ENCODE results near the gene KCNQ2.

KCNQ2 gene

DNA sequence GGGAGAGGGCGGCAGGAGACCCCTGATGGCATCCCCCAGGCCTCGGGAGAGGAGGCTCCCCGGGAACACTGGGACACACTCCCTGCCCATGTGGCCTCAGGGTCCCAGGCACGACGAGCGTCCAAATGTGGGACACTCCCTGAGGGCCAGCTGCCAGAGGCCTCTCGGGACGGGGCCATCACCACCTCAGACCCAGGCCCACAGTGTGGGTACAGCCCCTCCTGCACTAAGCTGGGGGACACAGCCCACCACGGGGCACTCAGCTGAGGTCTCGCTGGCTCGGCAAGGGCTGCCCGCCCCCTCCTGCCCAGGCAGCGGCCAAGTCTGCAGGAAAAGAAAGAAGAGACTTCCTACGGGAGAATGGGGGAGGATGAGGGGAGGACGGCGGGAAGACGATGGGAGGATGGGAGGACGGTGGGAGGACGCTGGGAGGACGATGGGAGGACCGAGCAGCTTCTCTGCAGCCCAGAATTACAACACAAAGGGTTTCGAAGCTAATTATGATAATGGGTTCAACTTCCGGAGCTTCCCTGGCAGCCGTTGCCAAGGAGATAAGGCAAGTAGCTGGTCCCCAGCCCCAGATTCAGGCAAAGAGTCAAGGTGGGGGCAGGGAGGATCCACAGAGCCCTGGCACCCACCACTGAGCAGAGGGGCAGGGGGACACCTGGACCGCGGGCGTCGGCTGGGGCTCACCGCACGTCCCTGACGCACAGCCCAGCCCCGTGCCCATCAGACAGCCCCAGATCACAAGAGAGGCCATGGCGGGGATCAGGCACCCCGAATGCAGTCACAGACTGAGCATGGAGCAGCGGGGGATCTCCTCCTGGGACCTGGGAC is 17.5 kb downstream of the KCNQ2 start:
- DNase-seq (ENCODE audit: low read depth in 2 of 2), result no peak

- no peak for DNase-seq (ENCODE audit: low read depth in 2 of 2)
Observed at GRCh38 chr20:63452821-63453523, 19.5 kb downstream of the KCNQ2 start.

DNA sequence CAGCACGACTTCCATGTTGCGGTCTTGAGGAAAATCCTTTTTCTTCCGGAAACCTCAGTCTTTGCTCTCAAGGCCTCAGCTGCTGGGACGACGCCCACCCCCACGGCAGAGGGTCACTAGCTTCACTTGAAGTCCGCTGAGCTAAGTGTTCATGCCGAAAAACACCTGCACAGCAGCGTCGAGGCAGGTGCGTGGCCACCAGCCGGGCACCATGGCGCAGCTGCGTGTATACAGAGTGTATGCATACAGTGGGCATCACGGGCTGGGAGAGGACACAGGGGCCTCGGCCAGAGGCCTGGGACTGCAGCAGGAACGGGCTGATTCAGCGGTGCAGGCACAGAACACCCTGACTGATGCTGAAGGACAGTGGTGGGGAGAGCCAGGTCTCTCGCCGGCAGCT is 20.1 kb downstream of the KCNQ2 start:
- no peak for DNase-seq (ENCODE audit: low read depth in 2 of 2)

DNA sequence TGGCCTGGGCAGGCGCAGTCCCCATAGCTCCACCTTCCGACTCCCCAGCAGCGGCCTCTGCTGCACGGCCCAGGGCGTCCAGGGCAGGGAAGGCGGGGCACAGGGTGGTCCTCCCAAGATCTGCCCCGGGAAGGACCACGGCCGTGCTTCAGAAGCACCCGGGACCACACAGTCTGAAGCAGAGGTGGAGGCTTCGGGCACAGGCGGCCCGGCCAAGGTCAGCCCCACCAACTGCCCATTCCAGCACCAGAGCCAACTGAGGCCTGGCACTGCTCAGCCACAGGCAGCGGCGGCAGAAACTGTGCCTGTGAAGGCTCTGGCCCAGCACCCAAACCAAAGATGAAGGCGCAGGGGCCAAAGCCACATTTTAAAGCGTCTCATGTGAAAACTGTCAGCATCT is 20.6 kb downstream of the KCNQ2 start:
- no peak for DNase-seq (ENCODE audit: low read depth in 2 of 2)

- DNase-seq (ENCODE audit: low read depth in 2 of 2), result no peak
Observed at GRCh38 chr20:63449796-63450730, 22.4 kb downstream of the KCNQ2 start.

DNA sequence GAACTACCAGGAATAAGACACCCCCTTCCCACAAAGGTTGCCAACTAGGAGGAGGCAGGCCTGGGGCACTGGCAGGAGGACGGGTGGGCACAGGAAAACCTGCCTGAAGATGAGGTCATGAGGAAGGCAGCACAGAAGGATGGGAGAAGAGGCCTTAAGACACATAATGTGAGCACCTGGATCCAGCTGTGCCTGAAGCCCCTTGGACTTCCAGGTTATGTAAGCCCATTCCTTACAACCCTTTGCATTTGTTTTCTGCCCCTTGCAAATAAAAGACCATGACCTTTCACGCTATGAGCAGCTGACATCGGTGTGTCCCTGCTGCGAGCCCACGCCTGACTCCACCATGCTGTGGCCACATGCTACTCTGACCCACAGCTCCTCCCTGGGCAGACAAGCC is 23.4 kb downstream of the KCNQ2 start:
- DNase-seq (ENCODE audit: low read depth in 2 of 2), result no peak

- no peak for DNase-seq (ENCODE audit: low read depth in 2 of 2)
Observed at GRCh38 chr20:63448031-63448430, 24.4 kb downstream of the KCNQ2 start.

- no peak for DNase-seq (ENCODE audit: low read depth in 2 of 2)
Observed at GRCh38 chr20:63447320-63447719, 25.1 kb downstream of the KCNQ2 start.

DNA sequence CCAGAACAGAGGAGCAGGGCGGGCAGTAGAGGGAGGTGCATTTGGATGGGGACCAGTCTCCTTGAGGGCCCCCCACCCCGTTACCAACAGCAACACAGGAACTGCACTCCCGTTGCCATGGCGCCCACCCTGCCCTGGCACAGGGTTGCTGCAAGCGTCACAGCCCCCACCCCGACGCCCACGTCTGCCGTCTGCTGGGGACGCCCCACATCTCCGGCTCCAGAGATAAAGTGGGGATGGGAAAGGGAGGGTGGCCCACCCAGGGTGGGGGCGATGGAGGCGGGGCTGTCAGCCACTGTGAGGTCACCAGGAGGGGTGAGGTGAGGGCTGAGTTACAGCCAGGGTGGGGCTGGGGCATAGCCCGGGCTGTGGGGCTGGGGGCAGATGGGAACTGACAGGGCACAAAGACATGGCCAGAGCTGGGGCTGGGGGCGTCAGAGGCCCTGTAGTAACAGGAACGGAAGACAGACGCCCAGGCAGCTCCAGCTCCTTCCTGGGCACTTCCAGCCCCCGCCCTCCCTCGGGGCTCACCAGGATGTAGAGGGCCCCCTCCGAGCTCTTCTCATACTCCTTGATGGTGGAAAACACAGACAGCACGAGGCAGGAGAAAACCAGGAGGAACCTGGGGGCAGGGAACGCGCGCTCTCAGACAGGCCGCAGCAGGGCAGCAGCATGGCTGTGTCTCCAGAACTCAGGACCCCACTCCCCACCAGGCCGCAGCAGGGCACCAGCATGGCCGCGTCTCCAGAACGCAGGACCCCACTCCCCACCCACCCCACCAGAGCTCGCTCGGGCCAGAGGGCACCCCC is 26.0 kb downstream of the KCNQ2 start:
- DNase-seq (ENCODE audit: low read depth in 2 of 2), result no peak

- DNase-seq (ENCODE audit: low read depth in 2 of 2), result no peak
Observed at GRCh38 chr20:63445075-63445734, 27.2 kb downstream of the KCNQ2 start.

DNA sequence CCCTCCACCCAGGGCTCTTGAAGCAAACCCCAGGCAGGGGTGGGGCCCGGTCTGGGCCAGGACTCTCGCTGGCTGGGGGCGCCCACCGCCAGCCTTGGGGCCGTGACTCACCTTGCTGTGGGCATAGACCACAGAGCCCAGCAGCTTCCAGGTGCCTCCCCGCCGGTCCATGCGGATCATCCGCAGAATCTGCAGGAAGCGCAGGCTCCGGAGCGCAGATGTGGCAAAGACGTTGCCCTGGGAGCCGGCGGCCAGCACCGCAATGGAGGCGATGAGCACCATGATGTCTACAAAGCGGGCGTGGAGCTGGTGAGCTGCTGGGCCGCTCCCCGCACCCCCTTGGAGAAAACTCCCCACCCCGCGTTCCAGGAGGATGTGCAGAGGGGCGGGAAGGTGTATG is 27.9 kb downstream of the KCNQ2 start:
- DNase-seq (ENCODE audit: low read depth in 2 of 2), result no peak

- DNase-seq (ENCODE audit: low read depth in 2 of 2), result no peak
Observed at GRCh38 chr20:63443606-63444395, 28.7 kb downstream of the KCNQ2 start.

DNA sequence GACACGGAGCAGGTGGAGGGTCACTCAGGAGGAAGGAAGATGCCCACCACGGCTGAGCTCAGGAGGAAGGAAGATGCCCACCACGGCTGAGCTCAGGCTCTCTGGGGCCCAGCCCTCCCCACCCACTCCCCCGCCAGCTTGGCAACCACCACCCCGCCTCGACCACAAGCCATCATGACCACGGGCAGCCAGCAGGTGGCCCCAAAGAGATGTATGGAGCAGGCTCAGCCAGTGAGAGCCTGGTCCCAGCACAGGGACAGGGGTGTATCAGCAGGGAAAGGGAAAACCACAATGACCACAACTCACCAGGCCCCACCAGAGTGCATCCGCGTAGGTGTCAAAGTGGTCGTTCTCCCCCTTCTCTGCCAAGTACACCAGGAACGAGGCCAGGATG is 30.4 kb downstream of the KCNQ2 start:
- no peak for DNase-seq (ENCODE audit: low read depth in 2 of 2)

DNA sequence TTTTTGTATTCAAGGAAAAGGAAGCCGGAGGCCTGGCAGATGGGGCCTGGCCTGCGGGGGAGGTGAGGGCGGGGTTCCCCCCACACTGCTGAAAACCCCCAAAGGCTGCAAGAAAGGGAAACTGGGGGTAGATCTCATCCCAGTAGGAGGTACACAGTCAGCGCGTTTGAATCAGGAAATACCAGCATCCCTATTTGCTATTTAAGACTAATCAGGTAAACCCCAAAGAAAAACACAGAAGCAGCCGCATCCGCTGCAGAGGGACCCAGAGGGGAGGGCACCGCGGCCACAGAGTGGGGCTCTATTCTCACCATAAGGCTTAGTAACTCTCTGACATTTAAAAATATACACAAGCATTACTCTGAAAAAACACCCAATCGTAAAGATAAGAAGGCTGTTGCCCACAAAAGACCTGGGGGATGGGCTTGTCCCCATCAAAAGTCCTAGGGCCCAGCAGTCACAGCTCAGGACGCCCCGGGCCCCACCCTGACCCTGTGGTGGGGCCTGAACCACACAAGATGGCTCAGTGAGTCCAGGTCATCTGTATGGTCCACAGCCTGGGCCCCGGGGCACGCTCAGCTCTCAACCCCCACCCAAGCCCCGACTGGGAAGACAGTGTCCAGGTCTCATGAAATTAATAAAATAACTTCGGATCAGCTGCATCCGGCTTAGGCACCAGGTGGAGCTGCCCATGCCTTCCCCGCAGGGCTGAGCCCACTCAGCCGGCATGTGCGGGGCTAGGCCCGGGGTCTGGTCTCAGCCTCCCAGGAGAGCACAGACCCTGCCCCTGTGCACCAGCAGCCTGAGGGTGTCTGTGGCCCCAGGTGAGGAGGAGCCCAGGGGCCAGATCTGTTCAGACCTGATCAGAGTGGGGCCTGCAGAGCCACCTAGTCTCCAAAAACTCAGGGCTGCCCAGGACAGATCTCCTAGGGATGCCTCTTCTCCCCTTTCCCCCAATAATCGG is 31.0 kb downstream of the KCNQ2 start:
- DNase-seq (ENCODE audit: low read depth in 2 of 2), result no peak

DNA sequence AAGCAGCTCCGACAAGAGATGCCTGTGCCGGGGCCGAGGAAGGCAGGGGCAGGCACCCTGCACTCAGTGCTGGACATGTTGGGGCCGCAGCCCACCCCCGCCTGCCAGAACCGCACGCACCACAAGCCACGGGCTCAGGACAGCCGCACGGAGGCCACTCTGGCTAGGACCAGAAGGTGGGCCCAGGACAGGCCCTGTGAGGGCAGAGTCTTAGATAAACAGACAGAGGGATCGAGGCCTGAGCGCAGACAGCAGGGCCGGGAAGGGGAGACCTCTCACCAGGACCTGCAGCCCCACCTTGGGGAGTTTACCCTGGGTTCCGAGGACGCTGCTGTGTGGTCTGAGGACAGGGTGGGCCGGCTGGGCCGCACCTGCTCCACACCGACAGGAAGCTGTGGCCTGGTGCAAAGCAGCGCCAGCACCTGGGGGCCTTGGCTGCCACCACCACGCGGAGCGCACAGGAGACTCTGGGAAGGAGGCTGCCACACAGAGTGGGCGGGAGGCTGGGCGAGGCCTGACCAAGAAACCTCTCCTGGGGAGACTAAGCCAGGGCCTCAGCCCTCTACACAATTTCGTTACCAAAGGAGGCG is 32.0 kb downstream of the KCNQ2 start:
- no peak for DNase-seq (ENCODE audit: low read depth in 2 of 2)

- DNase-seq (ENCODE audit: low read depth in 2 of 2), result no peak
Observed at GRCh38 chr20:63439866-63440265, 32.6 kb downstream of the KCNQ2 start.

- DNase-seq (ENCODE audit: low read depth in 2 of 2), result no peak
Observed at GRCh38 chr20:63438121-63438520, 34.3 kb downstream of the KCNQ2 start.

DNA sequence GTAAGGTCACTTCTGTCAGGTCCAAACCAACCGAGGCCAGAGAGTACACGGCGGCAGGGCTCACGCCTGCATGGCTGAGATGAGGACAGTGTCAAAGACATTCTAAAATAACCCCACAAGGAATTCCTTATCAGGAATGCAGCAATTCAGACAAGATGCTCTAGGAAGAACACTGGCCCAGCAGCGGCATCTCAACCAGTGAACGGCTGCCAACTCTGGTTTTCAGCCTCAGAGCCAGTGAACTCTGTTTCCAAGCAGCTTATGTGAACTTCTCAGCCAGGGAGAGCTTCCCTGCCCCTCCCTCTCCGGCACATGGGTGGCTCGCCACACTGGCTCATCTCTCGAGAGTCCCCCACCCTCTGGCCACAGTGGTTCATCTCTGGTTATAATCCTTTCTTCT is 36.9 kb downstream of the KCNQ2 start:
- no peak for DNase-seq (ENCODE audit: low read depth in 2 of 2)
